Thoracic aorta (tissue), 2 donors: Measurements from ENCODE around the gene PHLDA2. TPM values are rescaled to one million over a fixed set of nuclear protein-coding genes. Genes with fewer than 3 reads are reported as not detected.

ENCODE experiments used
- ATAC-seq: fragments of 150-250 bp; one replicate; pipeline ENCODE4 v1.8.0; 2017; ENCODE audit warnings: low read depth; ENCODE audit not compliant: insufficient number of reproducible peaks, low FRiP score
- DNase-seq: peaks from one replicate; pipeline ENCODE4 v3.0.0-alpha.2; 2020; ENCODE audit warnings: low spot score
- H3K27ac ChIP-seq, 2 donors: fragments of 200-600 bp; sonication (generic); 1 replicate in 1 of 2; 2 replicates in 1 of 2; pipeline ENCODE4 v1.5.1; 2016; ENCODE audit warnings: mild to moderate bottlenecking in 2 of 2, moderate library complexity in 2 of 2
- H3K27me3 ChIP-seq: fragments of 200-600 bp; sonication (generic); replicated peaks from 2 replicates; pipeline ENCODE4 v1.6.0; 2016; ENCODE audit warnings: mild to moderate bottlenecking; ENCODE audit not compliant: insufficient read depth
- H3K36me3 ChIP-seq: fragments of 200-600 bp; sonication (generic); one replicate; pipeline ENCODE4 v1.5.1; 2016
- H3K4me1 ChIP-seq, 2 donors: fragments of 200-600 bp; sonication (generic); 1 replicate in 1 of 2; 2 replicates in 1 of 2; pipeline versions ENCODE4 v1.5.1 to v1.6.0; 2016; ENCODE audit warnings: low read depth in 2 of 2, mild to moderate bottlenecking in 1 of 2; ENCODE audit not compliant: control insufficient read depth in 1 of 2
- H3K4me3 ChIP-seq: fragments of 200-600 bp; sonication (generic); 2 replicates; pipeline ENCODE4 v1.5.1; 2016; ENCODE audit warnings: mild to moderate bottlenecking
- H3K9me3 ChIP-seq: fragments of 200-600 bp; sonication (generic); 2 replicates; pipeline ENCODE4 v1.5.1; 2016
- CTCF ChIP-seq: fragments of 200-600 bp; sonication (generic); IDR thresholded peaks from one replicate; pipeline ENCODE4 v1.5.1; 2019; ENCODE audit warnings: antibody characterized with exemption
- total RNA-seq, 2 donors: library from RNA; depleted of rRNA; stranded (reverse); fragments of >200 nt; gene quantifications; one replicate each; pipeline versions ENCODE4 v1.1.0 to v1.2.3, GENCODE V29; 2016

The PHLDA2 gene
- total RNA-seq, 2 donors from 2014 or later: 14.4 to 21.3 TPM

DNA sequence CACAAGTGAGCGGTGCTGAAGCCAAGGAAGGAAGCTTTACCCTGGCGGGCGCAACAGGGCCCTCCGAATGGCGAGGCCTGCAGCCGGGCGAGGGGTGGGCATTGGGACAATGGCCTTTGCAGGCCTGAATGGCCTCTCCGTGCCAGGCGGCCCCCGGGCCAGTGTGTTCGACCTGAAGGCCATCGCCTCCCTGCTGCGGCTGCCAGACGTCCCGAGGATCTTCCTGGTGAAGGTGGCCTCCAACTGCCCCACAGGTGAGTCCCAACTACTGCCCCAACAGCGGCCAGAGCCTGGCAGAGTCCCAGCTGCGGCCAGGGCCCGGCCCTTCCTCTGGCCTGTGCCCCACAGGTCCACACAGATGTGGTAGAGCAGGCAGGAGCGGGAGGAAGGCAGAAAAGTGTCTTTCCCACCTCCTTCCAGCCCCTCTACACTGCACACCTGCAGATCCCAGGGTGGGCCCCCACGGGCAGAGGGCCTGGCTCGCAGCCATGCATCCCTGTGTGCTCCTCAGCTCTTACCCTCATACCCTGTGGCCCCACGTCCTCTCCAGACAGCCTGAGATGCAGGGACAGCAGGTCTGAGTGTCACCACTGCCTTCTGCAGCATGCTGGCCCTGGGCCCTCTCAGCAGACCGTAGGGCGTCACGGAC is 11.3 kb downstream of the PHLDA2 start:
- Histone ChIP-seq H3K9me3 (no peaks in the 10 kb centered on the region), H3K4me1 (peaks cover 0 to 8% of the 10 kb centered on the region in 2 donors), H3K27me3 (no peaks in the 10 kb centered on the region), H3K4me3 (no peak overlapping the region), H3K27ac (no peak overlapping the region), H3K36me3 (no peaks in the 10 kb centered on the region)
- DNase-seq (no peak), ATAC-seq (no peak)
- TF ChIP-seq CTCF: no peak

DNA sequence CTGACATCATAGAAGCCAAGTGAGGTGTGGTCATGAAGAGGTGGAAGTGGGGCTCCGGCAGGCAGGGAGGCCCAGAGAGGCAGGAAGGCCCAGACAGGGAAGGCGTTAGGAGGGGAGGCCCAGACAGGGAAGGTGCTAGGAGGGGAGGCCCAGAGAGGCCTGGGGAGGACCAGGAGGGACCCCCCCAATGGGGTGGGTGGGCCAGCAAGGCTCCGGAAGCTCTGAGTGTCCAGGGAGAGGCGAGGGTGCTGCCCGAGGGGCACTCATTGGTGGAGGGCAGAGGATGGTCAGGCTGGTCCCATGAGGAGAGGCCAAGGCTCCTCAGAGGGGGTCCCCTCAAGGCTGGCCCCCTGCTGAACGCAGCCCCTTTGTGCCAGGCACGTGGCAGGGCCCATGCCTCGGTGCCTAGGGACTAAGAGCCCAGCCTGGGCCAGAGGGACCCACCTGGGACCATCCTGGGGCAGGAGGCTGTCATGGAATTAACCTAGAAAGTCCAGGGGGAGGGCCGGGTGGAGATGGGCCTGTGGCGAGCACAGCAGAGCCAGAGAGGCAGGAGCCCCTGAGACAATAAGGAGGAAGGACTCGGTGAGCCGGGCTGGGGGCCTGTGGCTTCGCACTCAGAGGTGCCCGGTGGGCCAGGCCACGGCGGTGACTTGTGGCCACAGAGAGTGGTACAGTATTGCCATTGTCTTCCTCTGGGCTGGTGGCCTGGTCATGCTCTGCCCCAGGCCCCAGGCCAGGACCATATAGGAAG is 12.2 kb downstream of the PHLDA2 start:
- Histone ChIP-seq H3K9me3 (no peaks in the 10 kb centered on the region), H3K27me3 (no peaks in the 10 kb centered on the region), H3K4me1 (peaks cover 0 to 8% of the 10 kb centered on the region in 2 donors), H3K36me3 (no peaks in the 10 kb centered on the region), H3K4me3 (no peak overlapping the region), H3K27ac (no peak overlapping the region)
- ATAC-seq: no peak
- DNase-seq: no peak
- TF ChIP-seq CTCF: no peak

- Histone ChIP-seq H3K27me3 (no peaks in the 10 kb centered on the region), H3K4me3 (no peak overlapping the region), H3K36me3 (no peaks in the 10 kb centered on the region), H3K27ac (no peak overlapping the region), H3K9me3 (no peaks in the 10 kb centered on the region), H3K4me1 (peaks cover 0 to 8% of the 10 kb centered on the region in 2 donors)
- ATAC-seq (no peak), DNase-seq (no peak)
- TF ChIP-seq CTCF: no peak
Measured at GRCh38 chr11:2916114-2916891, 12.9 kb downstream of the PHLDA2 start.

DNA sequence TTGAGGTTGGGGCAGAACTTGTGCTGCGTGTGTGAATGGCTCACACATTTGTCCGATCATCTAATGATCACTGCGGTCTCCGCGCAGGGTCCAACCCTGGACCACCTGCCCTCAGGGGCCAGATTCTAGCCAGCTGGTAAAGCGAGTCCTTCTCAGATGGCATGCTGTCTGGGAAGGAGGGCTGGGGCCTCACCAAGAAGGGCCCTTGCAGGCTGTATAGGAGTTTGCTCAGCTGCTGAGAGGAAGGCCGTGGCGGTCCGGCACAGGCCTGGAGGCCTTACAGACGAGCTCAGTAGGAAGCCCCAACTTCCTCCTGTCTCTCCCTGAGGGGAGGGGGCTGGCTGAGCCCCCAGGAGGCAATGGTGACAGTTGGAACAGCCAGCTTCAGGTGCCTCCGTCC is 13.7 kb downstream of the PHLDA2 start:
- DNase-seq (no peak), ATAC-seq (no peak)
- Histone ChIP-seq H3K9me3 (no peaks in the 10 kb centered on the region), H3K27me3 (no peaks in the 10 kb centered on the region), H3K4me3 (no peak overlapping the region), H3K36me3 (no peaks in the 10 kb centered on the region), H3K27ac (no peak overlapping the region), H3K4me1 (peaks cover 0 to 8% of the 10 kb centered on the region in 2 donors)
- no peak for TF ChIP-seq CTCF
